ENCODE measurements around the gene AIDA.

DNA sequence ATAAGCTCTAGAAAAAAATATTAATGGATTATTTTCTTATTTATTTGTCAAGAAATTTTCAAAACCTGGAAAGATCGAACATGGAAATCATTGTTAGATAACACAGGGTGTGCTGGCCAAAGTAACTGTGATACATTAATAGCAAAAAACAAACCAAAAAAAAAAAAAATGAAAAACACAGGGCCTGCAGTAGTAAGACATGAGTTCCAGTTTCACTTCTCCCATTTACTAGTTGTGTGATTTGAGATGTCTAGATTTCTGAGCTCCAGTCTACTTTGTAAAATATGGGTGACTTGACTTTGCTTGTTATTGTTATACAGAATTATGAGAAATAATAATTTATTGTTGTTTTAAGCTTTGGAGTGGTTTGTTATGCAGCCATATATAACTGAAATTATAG lies 38.4 kb upstream of the AIDA start:
- TF ChIP-seq, protein P1, sequence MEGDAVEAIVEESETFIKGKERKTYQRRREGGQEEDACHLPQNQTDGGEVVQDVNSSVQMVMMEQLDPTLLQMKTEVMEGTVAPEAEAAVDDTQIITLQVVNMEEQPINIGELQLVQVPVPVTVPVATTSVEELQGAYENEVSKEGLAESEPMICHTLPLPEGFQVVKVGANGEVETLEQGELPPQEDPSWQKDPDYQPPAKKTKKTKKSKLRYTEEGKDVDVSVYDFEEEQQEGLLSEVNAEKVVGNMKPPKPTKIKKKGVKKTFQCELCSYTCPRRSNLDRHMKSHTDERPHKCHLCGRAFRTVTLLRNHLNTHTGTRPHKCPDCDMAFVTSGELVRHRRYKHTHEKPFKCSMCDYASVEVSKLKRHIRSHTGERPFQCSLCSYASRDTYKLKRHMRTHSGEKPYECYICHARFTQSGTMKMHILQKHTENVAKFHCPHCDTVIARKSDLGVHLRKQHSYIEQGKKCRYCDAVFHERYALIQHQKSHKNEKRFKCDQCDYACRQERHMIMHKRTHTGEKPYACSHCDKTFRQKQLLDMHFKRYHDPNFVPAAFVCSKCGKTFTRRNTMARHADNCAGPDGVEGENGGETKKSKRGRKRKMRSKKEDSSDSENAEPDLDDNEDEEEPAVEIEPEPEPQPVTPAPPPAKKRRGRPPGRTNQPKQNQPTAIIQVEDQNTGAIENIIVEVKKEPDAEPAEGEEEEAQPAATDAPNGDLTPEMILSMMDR (IDR thresholded peaks at IDR 0.05; ENCODE audit: poor library complexity): no peak
- TF ChIP-seq EZH2 (IDR thresholded peaks at IDR 0.05; ENCODE audit: borderline replicate concordance): no peak

Data from hepatocyte (in vitro differentiated cells).